Ovary (tissue), 3 donors: ENCODE measurements around the gene COL1A2.

Experiments
- CTCF ChIP-seq, 3 donors: fragments of 450-650 bp in 2 of 3; fragments of 200-600 bp in 1 of 3; IDR thresholded peaks; one replicate each; pipeline versions ENCODE4 v1.5.1 to v1.8.0; 2016 to 2022; ENCODE audit warnings: antibody characterized with exemption in 3 of 3, mild to moderate bottlenecking in 1 of 3
- POLR2A ChIP-seq: fragments of 450-650 bp; IDR thresholded peaks from one replicate; pipeline ENCODE4 v1.6.1; 2017; ENCODE audit warnings: antibody characterized with exemption, mild to moderate bottlenecking, moderate library complexity
- donor health status: DM: no; HTN: no; CAD: no.

GRCh38 chr7:94412762-94413322 lies 18.1 kb downstream of the COL1A2 start:
- no peak for TF ChIP-seq CTCF (IDR thresholded peaks at IDR 0.05)
- no peak for TF ChIP-seq POLR2A
